ENCODE data around the gene MAGED4B. TPM values are rescaled to one million over a fixed set of nuclear protein-coding genes. Genes with fewer than 3 reads are reported as not detected.
"Not testable (repeated sequence)": the region's sequence is repeated elsewhere in the genome, so short reads cannot be mapped to it uniquely, and the experiment has no call there.

The MAGED4B gene
- under 1 TPM; 0.22 to 0.42 TPM for total RNA-seq

GRCh38 chrX:52068666-52069640 lies at the start of gene MAGED4B:
Gene MAGED4B, minus strand, starts transcription at chrX:52069183. Its CDS starts 1,011 bp downstream, at chrX:52068172.
- H3K27me3 Mint-ChIP-seq; H3K27ac Mint-ChIP-seq; POLR2A ChIA-PET; H3K4me1 Mint-ChIP-seq; H3K4me3 Mint-ChIP-seq; H3K9me3 Mint-ChIP-seq; CTCF ChIA-PET; H3K36me3 Mint-ChIP-seq (ENCODE audit: low read depth); DNase-seq: not testable (repeated sequence)

- ChIA-PET CTCF (no interaction called here), POLR2A (no interaction called here)
- Mint-ChIP-seq H3K27me3 (no peaks in the 10 kb centered on the region), H3K27ac (no peak overlapping the region), H3K9me3 (no peaks in the 10 kb centered on the region), H3K4me1 (no peaks in the 10 kb centered on the region), H3K4me3 (no peak overlapping the region), H3K36me3 (ENCODE audit: low read depth) (no peaks in the 10 kb centered on the region)
- DNase-seq: no peak
Observed at GRCh38 chrX:52118262-52118661, 49.3 kb upstream of the MAGED4B start.

- Mint-ChIP-seq H3K4me1 (no peaks in the 10 kb centered on the region), H3K27me3 (peaks cover 3% of the 10 kb centered on the region), H3K27ac (no peak overlapping the region), H3K36me3 (ENCODE audit: low read depth) (no peaks in the 10 kb centered on the region), H3K4me3 (no peak overlapping the region), H3K9me3 (no peaks in the 10 kb centered on the region)
- DNase-seq: no peak
- POLR2A ChIA-PET: no interaction called here
- CTCF ChIA-PET: no interaction called here
Observed at GRCh38 chrX:52082578-52082977, 13.6 kb upstream of the MAGED4B start.

- Mint-ChIP-seq H3K27me3 (peaks cover 2% of the 10 kb centered on the region), H3K9me3 (no peaks in the 10 kb centered on the region), H3K27ac (no peak overlapping the region), H3K4me1 (no peaks in the 10 kb centered on the region), H3K36me3 (ENCODE audit: low read depth) (no peaks in the 10 kb centered on the region), H3K4me3 (no peak overlapping the region)
- ChIA-PET CTCF (no interaction called here), POLR2A (no interaction called here)
- DNase-seq: no peak
Observed at GRCh38 chrX:52078131-52078530, 9.1 kb upstream of the MAGED4B start.

- H3K27me3 Mint-ChIP-seq; H3K9me3 Mint-ChIP-seq; CTCF ChIA-PET; H3K4me1 Mint-ChIP-seq; DNase-seq; H3K27ac Mint-ChIP-seq; H3K36me3 Mint-ChIP-seq (ENCODE audit: low read depth); POLR2A ChIA-PET; H3K4me3 Mint-ChIP-seq: not testable (repeated sequence)
Observed at GRCh38 chrX:52042288-52042687, 26.7 kb downstream of the MAGED4B start.

GRCh38 chrX:52034211-52034610 lies 34.8 kb downstream of the MAGED4B start:
- POLR2A ChIA-PET: no interaction called here
- no peak for DNase-seq
- Mint-ChIP-seq H3K4me3 (no peak overlapping the region), H3K27ac (no peak overlapping the region), H3K27me3 (no peaks in the 10 kb centered on the region), H3K9me3 (no peaks in the 10 kb centered on the region), H3K36me3 (ENCODE audit: low read depth) (no peaks in the 10 kb centered on the region), H3K4me1 (no peaks in the 10 kb centered on the region)
- CTCF ChIA-PET: no interaction called here

- no peak for DNase-seq
- no peaks in the 10 kb centered on the region for H3K9me3 Mint-ChIP-seq
- no peaks in the 10 kb centered on the region for H3K4me1 Mint-ChIP-seq
- H3K36me3 Mint-ChIP-seq (ENCODE audit: low read depth): no peaks in the 10 kb centered on the region
- CTCF ChIA-PET: no interaction called here
- POLR2A ChIA-PET: no interaction called here
- no peaks in the 10 kb centered on the region for H3K27me3 Mint-ChIP-seq
- H3K27ac Mint-ChIP-seq: no peak overlapping the region
- H3K4me3 Mint-ChIP-seq: no peak overlapping the region
Observed at GRCh38 chrX:52031371-52031770, 37.6 kb downstream of the MAGED4B start.

GRCh38 chrX:52015794-52016193 lies 53.2 kb downstream of the MAGED4B start:
- peaks cover 2% of the 10 kb centered on the region for H3K27me3 Mint-ChIP-seq
- no peak overlapping the region for H3K27ac Mint-ChIP-seq
- no peak overlapping the region for H3K4me3 Mint-ChIP-seq
- no peaks in the 10 kb centered on the region for H3K36me3 Mint-ChIP-seq (ENCODE audit: low read depth)
- no peak for DNase-seq
- no peaks in the 10 kb centered on the region for H3K9me3 Mint-ChIP-seq
- CTCF ChIA-PET: no interaction called here
- POLR2A ChIA-PET: no interaction called here
- no peaks in the 10 kb centered on the region for H3K4me1 Mint-ChIP-seq

Other genes starting within 250 kb of the MAGED4B start
- gene MAGED1, start 175.6 kb downstream of the MAGED4B start, total RNA-seq: 10 to 100 TPM; 35.0 to 41.7 TPM
- gene MAGED4, start 115.7 kb upstream of the MAGED4B start, total RNA-seq: under 1 TPM; 0.35 to 0.42 TPM